HUDEP-2 (cell line): Measurements from ENCODE around the gene LRMDA.
"Not testable (repeated sequence)": the region's sequence is repeated elsewhere in the genome, so short reads cannot be mapped to it uniquely, and the experiment has no call there.

ENCODE experiments used
- DNase-seq, 76 experiments: peaks; one replicate each; lab custom pipeline; 2025; ENCODE audit not compliant: unreplicated experiment in 76 of 76; lab: John Stamatoyannopoulos, UW

The LRMDA gene

GRCh38 chr10:75502389-75502788 lies 71.0 kb downstream of the LRMDA start:
- DNase-seq = no peak

DNA sequence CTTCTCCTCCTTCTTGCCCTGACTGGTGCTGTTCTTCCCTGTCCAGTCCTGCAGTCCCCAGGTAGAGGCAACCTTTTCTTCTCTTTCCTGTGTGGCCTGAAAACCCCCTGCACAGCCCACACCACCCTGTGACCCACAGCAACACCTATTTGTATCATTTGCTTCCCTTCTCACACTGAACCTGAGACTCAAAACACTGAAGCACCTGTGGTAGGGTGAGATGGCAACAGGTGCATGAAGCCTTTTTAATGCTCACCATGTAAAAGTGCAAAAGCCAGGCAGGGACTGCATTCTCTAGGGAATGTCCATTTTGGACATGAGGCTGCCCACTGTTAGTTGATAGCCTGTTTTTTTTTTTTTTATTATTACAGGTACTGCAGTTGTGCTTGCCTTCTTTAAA lies 71.4 kb downstream of the LRMDA start:
- no peak for DNase-seq

DNA sequence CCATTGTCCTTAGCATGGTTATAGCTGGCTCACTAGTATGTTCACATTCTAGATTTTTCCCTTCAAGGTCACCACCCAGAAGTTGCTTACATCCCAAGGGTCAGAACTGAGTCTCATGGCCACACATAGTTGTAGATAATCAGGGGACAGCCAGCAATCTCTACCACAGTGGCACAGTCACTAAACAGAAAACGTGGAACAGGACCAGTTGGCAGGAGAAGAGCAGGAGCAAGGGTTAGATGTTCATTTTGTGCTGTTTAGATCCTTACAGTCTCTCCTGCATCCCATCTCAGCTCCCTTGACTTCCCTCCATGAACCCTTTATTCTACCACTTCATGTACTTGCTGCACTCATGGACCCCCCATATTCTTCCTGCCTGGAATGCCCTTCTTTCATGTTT lies 73.9 kb downstream of the LRMDA start:
- no peak for DNase-seq

GRCh38 chr10:75505840-75506506 lies 74.5 kb downstream of the LRMDA start:
- DNase-seq = no peak

- no peak for DNase-seq
These were observed 75.5 kb downstream of the LRMDA start for GRCh38 chr10:75506930-75507329.

- DNase-seq = no peak
These were observed 76.0 kb downstream of the LRMDA start for GRCh38 chr10:75507469-75507868.

GRCh38 chr10:75508239-75508813 lies 76.9 kb downstream of the LRMDA start:
- no peak for DNase-seq

DNA sequence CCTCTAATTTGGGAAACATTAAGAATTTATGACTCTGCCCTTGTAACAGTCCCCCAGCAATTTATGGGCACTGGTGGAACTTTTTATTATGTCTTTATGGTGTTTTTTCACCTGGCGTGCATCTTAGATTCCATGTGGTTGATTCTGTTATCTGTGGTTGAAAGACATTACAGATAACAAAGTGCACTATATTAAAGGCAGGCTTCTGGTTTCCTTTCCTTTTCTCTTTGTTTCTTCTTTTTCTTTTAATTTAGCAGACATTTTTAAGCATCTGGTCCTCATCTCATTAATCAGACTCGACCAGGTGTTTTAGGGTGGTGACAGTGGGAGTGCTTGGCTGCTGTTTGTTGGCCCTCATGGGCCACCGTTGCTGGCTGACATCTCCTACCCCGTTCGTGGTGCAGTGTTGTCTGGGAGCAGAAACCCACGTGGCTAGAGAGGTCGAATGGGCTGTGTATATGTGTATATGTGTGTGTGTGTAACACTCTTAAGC lies 77.4 kb downstream of the LRMDA start:
- DNase-seq = peak in 6 of 76 experiments; percentile 3 to 22 (median 10)

DNA sequence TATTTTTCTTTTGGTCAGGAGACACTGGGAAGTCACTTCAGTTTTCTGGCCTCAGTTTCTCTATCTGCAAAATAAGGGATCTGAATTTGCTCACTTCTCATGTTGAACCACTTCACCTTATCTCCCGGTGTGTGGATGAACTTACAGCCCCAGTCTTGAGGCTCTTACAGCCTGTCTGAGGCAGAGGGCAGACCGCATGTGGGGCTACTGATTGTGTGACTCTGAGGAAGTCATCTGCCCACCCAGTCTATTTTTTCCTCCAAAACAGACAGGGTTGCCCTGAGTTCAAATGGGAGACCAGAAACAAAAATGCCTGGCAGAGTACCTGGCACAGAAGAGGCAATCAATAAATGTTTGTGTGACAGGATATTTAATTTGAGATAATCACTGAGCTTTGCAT lies 78.3 kb downstream of the LRMDA start:
- no peak for DNase-seq

DNA sequence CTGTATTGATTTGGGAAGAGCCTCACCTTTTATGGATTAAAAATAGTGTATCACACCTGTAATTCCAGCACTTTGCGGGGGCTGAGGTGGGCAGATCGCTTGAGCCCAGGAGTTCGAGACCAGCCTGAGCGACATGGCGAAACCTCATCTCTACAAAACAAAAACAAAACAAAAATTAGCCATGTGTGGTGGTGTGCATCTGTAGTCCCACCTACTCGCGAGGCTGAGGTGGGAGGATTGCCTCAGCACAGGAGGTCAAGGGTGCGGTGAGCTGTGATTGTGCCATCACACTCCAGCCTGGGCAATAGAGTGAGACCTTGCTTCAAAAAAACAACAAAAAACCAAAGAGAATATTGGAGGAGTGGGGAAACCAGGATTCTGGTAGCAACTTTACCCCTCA lies 79.6 kb downstream of the LRMDA start:
- DNase-seq = no peak

GRCh38 chr10:75512203-75512933 lies 80.9 kb downstream of the LRMDA start:
- DNase-seq = no peak

DNA sequence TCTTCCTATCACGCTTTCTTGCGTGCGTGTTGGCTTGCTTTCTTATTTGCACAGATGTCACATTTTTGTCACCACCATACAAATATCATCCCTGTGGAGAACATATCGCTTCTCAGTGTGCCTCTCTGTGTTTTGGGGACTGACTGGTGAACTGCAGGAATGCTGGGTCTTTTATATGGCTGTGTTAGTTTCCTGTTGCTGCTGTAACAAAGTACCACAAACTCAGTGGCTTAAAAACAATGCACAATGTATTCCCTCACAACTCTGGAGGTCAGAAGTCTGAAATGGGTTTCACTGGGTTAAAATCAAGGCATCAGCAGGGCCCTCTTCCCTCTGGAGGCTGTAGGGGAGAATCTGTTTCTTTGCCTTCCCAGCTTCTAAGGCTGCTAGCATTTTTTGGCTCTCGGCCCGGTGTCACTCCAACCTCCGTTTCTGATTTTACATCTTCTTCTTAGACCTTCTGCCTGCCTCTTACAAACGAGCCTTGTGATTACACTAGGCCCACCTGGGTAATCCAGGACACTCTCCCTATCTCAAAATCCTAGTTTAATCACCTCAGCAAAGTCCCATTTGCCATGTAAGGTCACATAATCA lies 82.0 kb downstream of the LRMDA start:
- no peak for DNase-seq

GRCh38 chr10:75514830-75515229 lies 83.4 kb downstream of the LRMDA start:
- no peak for DNase-seq

- not testable (repeated sequence) for DNase-seq
These were observed 84.7 kb downstream of the LRMDA start for GRCh38 chr10:75516154-75516553.

DNA sequence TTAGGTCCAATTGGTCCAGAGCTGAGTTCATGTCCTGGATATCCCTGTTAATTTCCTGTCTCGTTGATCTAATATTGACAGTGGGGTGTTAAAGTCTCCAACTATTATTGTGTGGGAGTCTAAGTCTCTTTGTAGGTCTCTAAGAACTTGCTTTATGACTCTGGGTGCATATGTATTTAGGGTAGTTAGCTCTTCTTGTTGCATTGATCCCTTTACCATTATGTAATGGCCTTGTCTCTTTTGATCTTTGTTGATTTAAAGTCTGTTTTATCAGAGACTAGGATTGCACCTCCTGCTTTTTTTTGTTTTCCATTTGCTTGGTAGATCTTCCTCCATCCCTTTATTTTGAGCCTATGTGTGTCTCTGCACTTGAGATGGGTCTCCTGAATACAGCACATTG lies 87.8 kb downstream of the LRMDA start:
- not testable (repeated sequence) for DNase-seq

- DNase-seq = not testable (repeated sequence)
These were observed 89.9 kb downstream of the LRMDA start for GRCh38 chr10:75521194-75521829.

- DNase-seq = no peak
These were observed 93.6 kb downstream of the LRMDA start for GRCh38 chr10:75525067-75525466.

DNA sequence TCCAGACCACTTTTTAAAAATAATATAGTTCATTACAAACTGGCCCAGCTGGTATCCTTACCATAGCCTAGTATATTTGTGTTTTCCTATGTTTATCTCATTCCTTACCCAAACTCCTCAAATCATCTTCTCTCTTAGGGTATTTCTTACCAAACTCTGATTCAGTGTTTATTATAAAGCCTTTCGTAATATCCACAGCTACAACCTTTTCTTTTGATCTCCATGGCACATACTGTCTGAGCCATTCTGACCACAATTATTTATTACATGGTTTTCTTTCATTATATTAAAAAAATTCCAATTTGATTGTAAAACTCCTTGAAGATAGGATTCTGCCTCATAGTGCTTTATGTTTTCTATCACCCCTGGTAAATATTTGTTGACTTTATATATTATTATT lies 94.2 kb downstream of the LRMDA start:
- DNase-seq = no peak

DNA sequence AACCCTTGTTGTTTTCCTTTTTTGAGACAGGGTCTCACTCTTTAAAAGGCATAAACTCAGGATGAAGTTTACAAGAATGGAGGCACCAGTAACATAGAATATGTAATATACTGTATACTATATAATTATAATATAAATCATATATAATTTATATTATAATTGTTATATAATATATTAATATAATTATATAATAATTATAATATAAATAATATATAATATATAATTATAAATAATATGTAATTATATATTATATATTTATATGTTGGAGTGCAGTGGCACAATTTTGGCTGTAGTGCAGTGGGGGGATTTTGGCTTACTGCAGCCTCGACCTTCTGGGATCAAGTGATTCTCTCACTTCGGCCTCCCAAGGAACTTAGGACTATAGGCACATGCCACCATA lies 96.1 kb downstream of the LRMDA start:
- no peak for DNase-seq

DNA sequence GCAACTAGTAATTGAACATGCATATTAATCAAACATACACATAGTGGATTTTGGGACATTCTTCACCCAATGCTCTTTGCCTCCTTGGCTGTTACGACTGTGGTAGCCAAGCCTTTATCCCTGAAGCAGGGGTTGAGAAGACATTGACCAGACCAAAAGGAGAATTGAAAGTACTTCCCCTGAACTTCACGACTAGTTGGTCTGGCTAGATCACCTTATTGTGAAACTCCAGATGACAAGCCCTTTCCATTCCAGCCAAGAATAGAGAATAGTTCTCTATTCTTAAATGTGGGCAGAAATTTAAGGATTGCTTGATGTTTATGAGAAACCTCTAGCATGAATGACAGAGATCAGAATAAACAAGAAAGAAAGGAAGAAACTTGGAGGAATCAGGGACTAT lies 97.0 kb downstream of the LRMDA start:
- no peak for DNase-seq

DNA sequence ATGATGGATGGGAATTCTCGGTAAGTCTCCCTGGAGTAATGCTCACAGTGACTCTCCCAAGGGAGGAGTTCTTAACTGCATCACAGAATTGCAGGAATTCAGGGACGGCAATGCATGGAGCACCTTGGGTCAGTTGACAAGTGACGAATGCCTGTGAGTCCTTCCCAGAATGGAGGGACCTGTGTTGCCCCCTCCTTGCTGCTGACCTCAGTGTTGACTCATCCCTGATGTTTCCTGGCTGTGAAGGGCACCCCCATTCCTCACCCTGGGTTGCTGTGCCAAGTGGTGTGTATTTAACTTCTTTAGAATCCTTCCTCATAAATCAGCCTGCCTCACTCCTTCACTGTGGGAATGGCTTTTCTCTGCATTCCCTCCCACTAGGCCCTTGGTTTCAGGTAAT lies 98.9 kb downstream of the LRMDA start:
- DNase-seq = no peak
